ENCODE data around the gene RPUSD1.

DNA sequence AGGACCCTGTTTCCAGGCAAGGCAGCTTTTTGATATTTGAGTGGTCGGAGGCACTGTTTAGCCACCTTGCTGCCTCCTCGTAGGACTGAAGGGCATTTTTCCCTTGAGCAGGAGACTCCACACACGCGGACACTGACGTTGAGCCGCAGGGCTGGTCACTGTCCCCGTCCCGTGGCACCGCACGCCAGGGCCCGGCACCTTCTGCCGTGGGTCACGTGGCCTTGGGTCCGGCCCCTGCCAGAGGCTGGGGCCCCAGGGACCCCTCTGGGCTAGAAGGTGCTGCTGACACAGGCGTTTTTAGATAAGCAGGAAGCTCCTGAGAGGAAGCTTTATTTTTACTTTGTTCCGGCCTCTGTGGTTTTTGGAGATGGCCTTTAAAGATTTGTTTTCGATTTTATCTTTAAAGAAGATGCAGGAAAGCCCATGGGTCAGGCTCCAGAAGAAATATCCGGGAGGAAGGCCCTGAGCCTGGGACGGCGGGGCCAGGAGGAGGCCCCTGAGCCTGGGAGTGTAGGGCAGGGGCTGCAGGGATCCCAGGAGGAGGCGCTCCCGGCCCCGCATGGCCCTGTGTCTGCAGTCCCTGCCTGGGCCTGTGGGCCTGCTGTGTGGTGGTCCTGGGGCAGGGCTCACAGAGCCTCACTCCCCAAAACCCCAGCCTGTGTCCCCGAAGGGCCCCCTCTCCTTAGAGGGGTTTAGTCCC lies 42.8 kb upstream of the RPUSD1 start:
- TF ChIP-seq, protein P1, sequence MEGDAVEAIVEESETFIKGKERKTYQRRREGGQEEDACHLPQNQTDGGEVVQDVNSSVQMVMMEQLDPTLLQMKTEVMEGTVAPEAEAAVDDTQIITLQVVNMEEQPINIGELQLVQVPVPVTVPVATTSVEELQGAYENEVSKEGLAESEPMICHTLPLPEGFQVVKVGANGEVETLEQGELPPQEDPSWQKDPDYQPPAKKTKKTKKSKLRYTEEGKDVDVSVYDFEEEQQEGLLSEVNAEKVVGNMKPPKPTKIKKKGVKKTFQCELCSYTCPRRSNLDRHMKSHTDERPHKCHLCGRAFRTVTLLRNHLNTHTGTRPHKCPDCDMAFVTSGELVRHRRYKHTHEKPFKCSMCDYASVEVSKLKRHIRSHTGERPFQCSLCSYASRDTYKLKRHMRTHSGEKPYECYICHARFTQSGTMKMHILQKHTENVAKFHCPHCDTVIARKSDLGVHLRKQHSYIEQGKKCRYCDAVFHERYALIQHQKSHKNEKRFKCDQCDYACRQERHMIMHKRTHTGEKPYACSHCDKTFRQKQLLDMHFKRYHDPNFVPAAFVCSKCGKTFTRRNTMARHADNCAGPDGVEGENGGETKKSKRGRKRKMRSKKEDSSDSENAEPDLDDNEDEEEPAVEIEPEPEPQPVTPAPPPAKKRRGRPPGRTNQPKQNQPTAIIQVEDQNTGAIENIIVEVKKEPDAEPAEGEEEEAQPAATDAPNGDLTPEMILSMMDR (conservative IDR thresholded peaks at IDR 0.05; ENCODE audit: low read depth, low read length) = no peak
- no peak for TF ChIP-seq EZH2 (IDR thresholded peaks at IDR 0.05; ENCODE audit: borderline replicate concordance, low read depth, low read length, poor library complexity, severe bottlenecking)

Data from A673 (cell line).